ENCODE results near the gene ATP8B4.

ATP8B4 gene

GRCh38 chr15:50046159-50046558 lies 72.9 kb downstream of the ATP8B4 start:
- Histone ChIP-seq H3K79me2 (ENCODE audit: insufficient read depth, low read depth) (no peaks in the 10 kb centered on the region), H3K4me2 (no peak overlapping the region), H3K27me3 (ENCODE audit: insufficient read depth, low read depth) (no peaks in the 10 kb centered on the region), H2AFZ (ENCODE audit: low read depth) (no peak overlapping the region), H3K27ac (no peak overlapping the region), H3K4me1 (ENCODE audit: low read depth, poor library complexity, severe bottlenecking) (peaks cover 8% of the 10 kb centered on the region), H3K36me3 (ENCODE audit: insufficient read depth) (no peaks in the 10 kb centered on the region), H4K20me1 (ENCODE audit: insufficient read depth) (no peaks in the 10 kb centered on the region), H3K9ac (no peak overlapping the region), H3K4me3 (IDR thresholded peaks at IDR 0.05; ENCODE audit: insufficient read depth, low read depth, low read length) (no peak overlapping the region)
- no peak for TF ChIP-seq CTCF (conservative IDR thresholded peaks at IDR 0.05; ENCODE audit: low read depth, low read length)

GRCh38 chr15:50044904-50045303 lies 74.1 kb downstream of the ATP8B4 start:
- Histone ChIP-seq H3K79me2 (ENCODE audit: insufficient read depth, low read depth) (no peaks in the 10 kb centered on the region), H3K36me3 (ENCODE audit: insufficient read depth) (no peaks in the 10 kb centered on the region), H3K4me3 (IDR thresholded peaks at IDR 0.05; ENCODE audit: insufficient read depth, low read depth, low read length) (no peak overlapping the region), H4K20me1 (ENCODE audit: insufficient read depth) (no peaks in the 10 kb centered on the region), H3K27me3 (ENCODE audit: insufficient read depth, low read depth) (no peaks in the 10 kb centered on the region), H3K4me1 (ENCODE audit: low read depth, poor library complexity, severe bottlenecking) (peaks cover 8% of the 10 kb centered on the region), H3K27ac (no peak overlapping the region), H3K9ac (no peak overlapping the region), H2AFZ (ENCODE audit: low read depth) (no peak overlapping the region), H3K4me2 (no peak overlapping the region)
- TF ChIP-seq CTCF (conservative IDR thresholded peaks at IDR 0.05; ENCODE audit: low read depth, low read length), result no peak

- Histone ChIP-seq H3K4me2 (no peak overlapping the region), H3K9ac (no peak overlapping the region), H3K27ac (no peak overlapping the region), H4K20me1 (ENCODE audit: insufficient read depth) (no peaks in the 10 kb centered on the region), H2AFZ (ENCODE audit: low read depth) (no peak overlapping the region), H3K4me1 (ENCODE audit: low read depth, poor library complexity, severe bottlenecking) (peaks cover 8% of the 10 kb centered on the region), H3K27me3 (ENCODE audit: insufficient read depth, low read depth) (no peaks in the 10 kb centered on the region), H3K36me3 (ENCODE audit: insufficient read depth) (no peaks in the 10 kb centered on the region), H3K79me2 (ENCODE audit: insufficient read depth, low read depth) (no peaks in the 10 kb centered on the region), H3K4me3 (IDR thresholded peaks at IDR 0.05; ENCODE audit: insufficient read depth, low read depth, low read length) (no peak overlapping the region)
- no peak for TF ChIP-seq CTCF (conservative IDR thresholded peaks at IDR 0.05; ENCODE audit: low read depth, low read length)
Observed at GRCh38 chr15:50044406-50044805, 74.6 kb downstream of the ATP8B4 start.

GRCh38 chr15:50042775-50043174 lies 76.3 kb downstream of the ATP8B4 start:
- H3K79me2 ChIP-seq (ENCODE audit: insufficient read depth, low read depth), result no peaks in the 10 kb centered on the region
- no peak for TF ChIP-seq CTCF (conservative IDR thresholded peaks at IDR 0.05; ENCODE audit: low read depth, low read length)
- no peak overlapping the region for H3K9ac ChIP-seq
- no peak overlapping the region for H3K4me2 ChIP-seq
- H3K27ac ChIP-seq, result no peak overlapping the region
- H2AFZ ChIP-seq (ENCODE audit: low read depth), result no peak overlapping the region
- peaks cover 8% of the 10 kb centered on the region for H3K4me1 ChIP-seq (ENCODE audit: low read depth, poor library complexity, severe bottlenecking)
- no peaks in the 10 kb centered on the region for H3K27me3 ChIP-seq (ENCODE audit: insufficient read depth, low read depth)
- no peaks in the 10 kb centered on the region for H4K20me1 ChIP-seq (ENCODE audit: insufficient read depth)
- no peaks in the 10 kb centered on the region for H3K36me3 ChIP-seq (ENCODE audit: insufficient read depth)
- no peak overlapping the region for H3K4me3 ChIP-seq (IDR thresholded peaks at IDR 0.05; ENCODE audit: insufficient read depth, low read depth, low read length)

Measured in KMS-11 (cell line).